Measurements from ENCODE around the gene GMCL1. TPM values are rescaled to one million over a fixed set of nuclear protein-coding genes. Genes with fewer than 3 reads are reported as not detected.
A peak's percentile ranks its signal among the peaks of the same experiment; 100 is the strongest.
"Not testable (repeated sequence)": the region's sequence is repeated elsewhere in the genome, so short reads cannot be mapped to it uniquely, and the experiment has no call there.

Gene GMCL1
- polyA plus RNA-seq, 1 experiment, result 2.1 TPM

GRCh38 chr2:69889302-69889701, 59.8 kb downstream of the GMCL1 start:
- ChIA-PET POLR2A (no interaction called here), CTCF (no interaction called here)
- H3K36me3 ChIP-seq (ENCODE audit: control insufficient read depth, insufficient read depth, low read length), result no peaks in the 10 kb centered on the region
- H3K27me3 ChIP-seq (ENCODE audit: control insufficient read depth, insufficient read depth, low read length), result no peaks in the 10 kb centered on the region
- no peak for TF ChIP-seq CTCF (IDR thresholded peaks at IDR 0.05; ENCODE audit: insufficient read depth, low read depth, low read length)
- no peak for DNase-seq (ENCODE audit: low read depth)
- no peak overlapping the region for H3K4me3 ChIP-seq (ENCODE audit: low read depth, low read length)

- Histone ChIP-seq H3K4me3 (ENCODE audit: low read depth, low read length) (no peak overlapping the region), H3K36me3 (ENCODE audit: control insufficient read depth, insufficient read depth, low read length) (no peaks in the 10 kb centered on the region), H3K27me3 (ENCODE audit: control insufficient read depth, insufficient read depth, low read length) (no peaks in the 10 kb centered on the region)
- POLR2A ChIA-PET, result no interaction called here
- CTCF ChIA-PET, result no interaction called here
- TF ChIP-seq CTCF (IDR thresholded peaks at IDR 0.05; ENCODE audit: insufficient read depth, low read depth, low read length), result no peak
- DNase-seq (ENCODE audit: low read depth), result no peak
Observed at GRCh38 chr2:69890881-69891280, 61.4 kb downstream of the GMCL1 start.

GRCh38 chr2:69892838-69893424, 63.5 kb downstream of the GMCL1 start:
- DNase-seq (ENCODE audit: low read depth); H3K27me3 ChIP-seq (ENCODE audit: control insufficient read depth, insufficient read depth, low read length); H3K36me3 ChIP-seq (ENCODE audit: control insufficient read depth, insufficient read depth, low read length); H3K4me3 ChIP-seq (ENCODE audit: low read depth, low read length); POLR2A ChIA-PET: not testable (repeated sequence)
- CTCF ChIA-PET, result interaction anchor here (0.8 kb wide), 1 partner anchor 168 kb away, joined by 4 read pairs; no protein-coding TSS in a partner anchor

- CTCF ChIA-PET, result interaction anchor here (0.8 to 1.6 kb wide), 5 partner anchors 17 to 249 kb away, joined by 3 to 4 read pairs (median 3); no protein-coding TSS in a partner anchor
- POLR2A ChIA-PET, result interaction anchor here (0.6 kb wide), 1 partner anchor 36 kb away, joined by 3 read pairs; no protein-coding TSS in a partner anchor
- Histone ChIP-seq H3K27me3 (ENCODE audit: control insufficient read depth, insufficient read depth, low read length) (no peaks in the 10 kb centered on the region), H3K4me3 (ENCODE audit: low read depth, low read length) (peak within 1 kb of the TSS; percentile 71), H3K36me3 (ENCODE audit: control insufficient read depth, insufficient read depth, low read length) (peaks cover 6% of the 10 kb centered on the region)
- no peak for TF ChIP-seq CTCF (IDR thresholded peaks at IDR 0.05; ENCODE audit: insufficient read depth, low read depth, low read length)
- peak; percentile 20 for DNase-seq (ENCODE audit: low read depth)
Observed at GRCh38 chr2:69893684-69894551, 64.5 kb downstream of the GMCL1 start, which contains the start of gene SNRNP27. SNRNP27 (plus strand) TSS chr2:69893956; CDS start chr2:69893985, 29 bp downstream.

- H3K36me3 ChIP-seq (ENCODE audit: control insufficient read depth, insufficient read depth, low read length); POLR2A ChIA-PET; DNase-seq (ENCODE audit: low read depth); H3K27me3 ChIP-seq (ENCODE audit: control insufficient read depth, insufficient read depth, low read length): not testable (repeated sequence)
- peak overlapping the region; percentile 71 for H3K4me3 ChIP-seq (ENCODE audit: low read depth, low read length)
- CTCF ChIA-PET, result interaction anchor here (1.0 to 1.6 kb wide), 4 partner anchors 16 to 248 kb away, joined by 3 to 4 read pairs (median 3); no protein-coding TSS in a partner anchor
Observed at GRCh38 chr2:69894737-69895136, 65.3 kb downstream of the GMCL1 start.
